HepG2 (cell line): Measurements from ENCODE around the gene DNPH1. TPM values are rescaled to one million over a fixed set of nuclear protein-coding genes. Genes with fewer than 3 reads are reported as not detected.

Experiments
- ATF7-NPFF ChIP-seq: sonication (generic); formaldehyde crosslinking; IDR thresholded peaks from 2 replicates; pipeline ENCODE4 v1.8.1; 2023; ENCODE audit warnings: mild to moderate bottlenecking, low read depth, missing genetic modification reagents, moderate library complexity
- HNRNPH1 ChIP-seq: fragments of 200-400 bp; formaldehyde crosslinking; optimal IDR thresholded peaks from 2 replicates; pipeline ENCODE3; 2017; ENCODE audit warnings: mild to moderate bottlenecking, low read depth, low read length
- HNRNPL ChIP-seq: fragments of 200-400 bp; formaldehyde crosslinking; IDR thresholded peaks from 2 replicates; pipeline ENCODE4 v1.6.1; 2017; ENCODE audit warnings: mild to moderate bottlenecking, low read depth, low read length
- KLF15 ChIP-seq: sonication (generic); formaldehyde crosslinking; IDR thresholded peaks from 2 replicates; pipeline ENCODE4 v1.8.1; 2023; ENCODE audit warnings: borderline replicate concordance, mild to moderate bottlenecking, inconsistent platforms, missing genetic modification reagents, mixed read lengths
- PAF1 ChIP-seq: IDR thresholded peaks from 2 replicates; pipeline ENCODE4 v1.6.1; 2016; ENCODE audit warnings: missing genetic modification reagents, missing compliant biosample characterization
- PRMT3 ChIP-seq: sonication (generic); formaldehyde crosslinking; IDR thresholded peaks from 2 replicates; pipeline ENCODE4 v1.8.1; 2022; ENCODE audit warnings: low read depth, mild to moderate bottlenecking, moderate library complexity, missing genetic modification reagents, borderline replicate concordance
- RCOR2 ChIP-seq: IDR thresholded peaks from 2 replicates; pipeline ENCODE4 v1.6.1; 2016; ENCODE audit warnings: missing biosample characterization, missing genetic modification reagents
- SIN3B ChIP-seq: fragments of 150-350 bp; IDR thresholded peaks from 2 replicates; pipeline ENCODE4 v1.6.1; 2014; ENCODE audit warnings: low read length
- ZBTB42 ChIP-seq: sonication (generic); formaldehyde crosslinking; IDR thresholded peaks from 2 replicates; pipeline ENCODE4 v1.5.0; 2020; ENCODE audit warnings: mild to moderate bottlenecking, missing genetic modification reagents
- ZNF350 ChIP-seq: sonication (generic); formaldehyde crosslinking; IDR thresholded peaks from 2 replicates; pipeline ENCODE4 v1.4.0; 2020; ENCODE audit warnings: mild to moderate bottlenecking, low read depth, missing genetic modification reagents, borderline replicate concordance
- ZNF556 ChIP-seq: sonication (generic); formaldehyde crosslinking; IDR thresholded peaks from 2 replicates; pipeline ENCODE4 v1.4.0; 2020; ENCODE audit warnings: mild to moderate bottlenecking, missing genetic modification reagents, borderline replicate concordance
- polyA plus RNA-seq, 8 experiments: library from polyadenylated mRNA; depleted of rRNA in 3 of 8; stranded (reverse) in 7 of 8; unstranded in 1 of 8; fragments of >200 nt; fragmentation: Illumina TruSeq in 4 of 8; extraction: Trizol in 4 of 8; gene quantifications; 2 replicates each; pipeline versions ENCODE4 v1.2.1 to v1.2.3, GENCODE V29; 2011 to 2016; ENCODE audit warnings: low read depth in 4 of 8, missing spikeins in 1 of 8, mixed read lengths in 1 of 8; ENCODE audit not compliant: insufficient read depth in 1 of 8
- total RNA-seq, 5 experiments: library from RNA; depleted of rRNA; stranded (reverse); fragments of >200 nt; fragmentation: Illumina TruSeq; extraction: Trizol; gene quantifications; 2 replicates each; pipeline ENCODE4 v1.2.3, GENCODE V29; 2016; ENCODE audit warnings: low read depth in 1 of 5
- TF ChIP-seq, protein P1 (sequence below): sonication (generic); formaldehyde crosslinking; IDR thresholded peaks from 2 replicates; pipeline ENCODE4 v1.4.0; 2020; ENCODE audit warnings: missing genetic modification reagents, borderline replicate concordance
- TF ChIP-seq, protein P2 (sequence below): sonication (generic); formaldehyde crosslinking; IDR thresholded peaks from 2 replicates; pipeline ENCODE4 v1.4.0; 2020; ENCODE audit warnings: mild to moderate bottlenecking, missing genetic modification reagents
- TF ChIP-seq, protein P3 (sequence below), 2 experiments: sonication (generic) in 1 of 2; formaldehyde crosslinking in 1 of 2; IDR thresholded peaks; 2 replicates each; pipeline versions ENCODE4 v1.4.0 to v1.6.1; 2018 to 2020; ENCODE audit warnings: missing genetic modification reagents in 2 of 2, borderline replicate concordance in 1 of 2, low read depth in 1 of 2, mild to moderate bottlenecking in 1 of 2, missing biosample characterization in 1 of 2

The DNPH1 gene
- total and polyA plus RNA-seq, 2 of the 13 experiments (the other 11 are each of a cell fraction or from before 2014, with no cell fraction given): 56.5 to 75.1 TPM

DNA sequence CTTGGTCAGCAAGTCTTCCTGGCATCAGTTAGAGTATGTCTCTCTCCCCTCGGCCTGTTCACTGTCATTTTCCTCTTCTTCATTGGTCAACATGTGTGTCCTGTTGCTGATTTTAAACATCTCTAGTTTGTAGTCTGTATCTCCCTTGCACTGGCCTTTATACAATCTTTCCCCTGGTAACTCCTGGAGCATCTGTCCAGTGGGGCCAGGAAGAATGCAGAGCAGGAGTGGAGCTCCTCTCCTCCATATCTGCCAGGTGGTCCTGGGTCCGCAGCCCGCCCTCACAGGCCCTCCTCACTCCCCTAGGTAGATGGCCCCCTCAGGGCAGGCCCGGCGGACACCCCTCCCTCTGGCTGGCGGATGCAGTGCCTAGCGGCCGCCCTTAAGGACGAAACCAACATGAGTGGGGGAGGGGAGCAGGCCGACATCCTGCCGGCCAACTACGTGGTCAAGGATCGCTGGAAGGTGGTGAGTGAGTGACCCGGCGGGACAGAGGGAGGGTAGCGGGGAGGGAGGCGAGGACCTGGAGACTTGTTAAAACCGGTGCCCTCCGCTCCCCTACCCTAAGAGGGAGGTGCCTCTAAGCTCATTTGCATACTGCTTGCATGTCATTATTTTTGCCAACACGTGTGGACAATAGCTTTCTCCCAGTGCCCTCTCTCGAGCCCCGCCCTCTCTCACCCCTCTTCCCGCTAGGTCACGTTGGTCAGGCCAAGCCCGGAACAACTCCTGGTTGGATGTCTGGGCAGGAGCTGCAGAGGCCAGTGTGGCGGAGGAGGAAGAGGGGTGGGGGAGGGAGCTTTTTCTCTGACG, 17.2 kb upstream of the DNPH1 start (continued):
- TF ChIP-seq, protein P1, sequence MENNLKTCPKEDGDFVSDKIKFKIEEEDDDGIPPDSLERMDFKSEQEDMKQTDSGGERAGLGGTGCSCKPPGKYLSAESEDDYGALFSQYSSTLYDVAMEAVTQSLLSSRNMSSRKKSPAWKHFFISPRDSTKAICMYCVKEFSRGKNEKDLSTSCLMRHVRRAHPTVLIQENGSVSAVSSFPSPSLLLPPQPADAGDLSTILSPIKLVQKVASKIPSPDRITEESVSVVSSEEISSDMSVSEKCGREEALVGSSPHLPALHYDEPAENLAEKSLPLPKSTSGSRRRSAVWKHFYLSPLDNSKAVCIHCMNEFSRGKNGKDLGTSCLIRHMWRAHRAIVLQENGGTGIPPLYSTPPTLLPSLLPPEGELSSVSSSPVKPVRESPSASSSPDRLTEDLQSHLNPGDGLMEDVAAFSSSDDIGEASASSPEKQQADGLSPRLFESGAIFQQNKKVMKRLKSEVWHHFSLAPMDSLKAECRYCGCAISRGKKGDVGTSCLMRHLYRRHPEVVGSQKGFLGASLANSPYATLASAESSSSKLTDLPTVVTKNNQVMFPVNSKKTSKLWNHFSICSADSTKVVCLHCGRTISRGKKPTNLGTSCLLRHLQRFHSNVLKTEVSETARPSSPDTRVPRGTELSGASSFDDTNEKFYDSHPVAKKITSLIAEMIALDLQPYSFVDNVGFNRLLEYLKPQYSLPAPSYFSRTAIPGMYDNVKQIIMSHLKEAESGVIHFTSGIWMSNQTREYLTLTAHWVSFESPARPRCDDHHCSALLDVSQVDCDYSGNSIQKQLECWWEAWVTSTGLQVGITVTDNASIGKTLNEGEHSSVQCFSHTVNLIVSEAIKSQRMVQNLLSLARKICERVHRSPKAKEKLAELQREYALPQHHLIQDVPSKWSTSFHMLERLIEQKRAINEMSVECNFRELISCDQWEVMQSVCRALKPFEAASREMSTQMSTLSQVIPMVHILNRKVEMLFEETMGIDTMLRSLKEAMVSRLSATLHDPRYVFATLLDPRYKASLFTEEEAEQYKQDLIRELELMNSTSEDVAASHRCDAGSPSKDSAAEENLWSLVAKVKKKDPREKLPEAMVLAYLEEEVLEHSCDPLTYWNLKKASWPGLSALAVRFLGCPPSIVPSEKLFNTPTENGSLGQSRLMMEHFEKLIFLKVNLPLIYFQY (CRISPR knock-in tag): no peak
- 0 out of 2 replicates have a peak, but pooled peaks have one; percentile 34 for TF ChIP-seq KLF15
- no peak for TF ChIP-seq HNRNPH1
- no peak for TF ChIP-seq ATF7-NPFF (CRISPR knock-in tag)
- no peak for TF ChIP-seq HNRNPL
- TF ChIP-seq, protein P2, sequence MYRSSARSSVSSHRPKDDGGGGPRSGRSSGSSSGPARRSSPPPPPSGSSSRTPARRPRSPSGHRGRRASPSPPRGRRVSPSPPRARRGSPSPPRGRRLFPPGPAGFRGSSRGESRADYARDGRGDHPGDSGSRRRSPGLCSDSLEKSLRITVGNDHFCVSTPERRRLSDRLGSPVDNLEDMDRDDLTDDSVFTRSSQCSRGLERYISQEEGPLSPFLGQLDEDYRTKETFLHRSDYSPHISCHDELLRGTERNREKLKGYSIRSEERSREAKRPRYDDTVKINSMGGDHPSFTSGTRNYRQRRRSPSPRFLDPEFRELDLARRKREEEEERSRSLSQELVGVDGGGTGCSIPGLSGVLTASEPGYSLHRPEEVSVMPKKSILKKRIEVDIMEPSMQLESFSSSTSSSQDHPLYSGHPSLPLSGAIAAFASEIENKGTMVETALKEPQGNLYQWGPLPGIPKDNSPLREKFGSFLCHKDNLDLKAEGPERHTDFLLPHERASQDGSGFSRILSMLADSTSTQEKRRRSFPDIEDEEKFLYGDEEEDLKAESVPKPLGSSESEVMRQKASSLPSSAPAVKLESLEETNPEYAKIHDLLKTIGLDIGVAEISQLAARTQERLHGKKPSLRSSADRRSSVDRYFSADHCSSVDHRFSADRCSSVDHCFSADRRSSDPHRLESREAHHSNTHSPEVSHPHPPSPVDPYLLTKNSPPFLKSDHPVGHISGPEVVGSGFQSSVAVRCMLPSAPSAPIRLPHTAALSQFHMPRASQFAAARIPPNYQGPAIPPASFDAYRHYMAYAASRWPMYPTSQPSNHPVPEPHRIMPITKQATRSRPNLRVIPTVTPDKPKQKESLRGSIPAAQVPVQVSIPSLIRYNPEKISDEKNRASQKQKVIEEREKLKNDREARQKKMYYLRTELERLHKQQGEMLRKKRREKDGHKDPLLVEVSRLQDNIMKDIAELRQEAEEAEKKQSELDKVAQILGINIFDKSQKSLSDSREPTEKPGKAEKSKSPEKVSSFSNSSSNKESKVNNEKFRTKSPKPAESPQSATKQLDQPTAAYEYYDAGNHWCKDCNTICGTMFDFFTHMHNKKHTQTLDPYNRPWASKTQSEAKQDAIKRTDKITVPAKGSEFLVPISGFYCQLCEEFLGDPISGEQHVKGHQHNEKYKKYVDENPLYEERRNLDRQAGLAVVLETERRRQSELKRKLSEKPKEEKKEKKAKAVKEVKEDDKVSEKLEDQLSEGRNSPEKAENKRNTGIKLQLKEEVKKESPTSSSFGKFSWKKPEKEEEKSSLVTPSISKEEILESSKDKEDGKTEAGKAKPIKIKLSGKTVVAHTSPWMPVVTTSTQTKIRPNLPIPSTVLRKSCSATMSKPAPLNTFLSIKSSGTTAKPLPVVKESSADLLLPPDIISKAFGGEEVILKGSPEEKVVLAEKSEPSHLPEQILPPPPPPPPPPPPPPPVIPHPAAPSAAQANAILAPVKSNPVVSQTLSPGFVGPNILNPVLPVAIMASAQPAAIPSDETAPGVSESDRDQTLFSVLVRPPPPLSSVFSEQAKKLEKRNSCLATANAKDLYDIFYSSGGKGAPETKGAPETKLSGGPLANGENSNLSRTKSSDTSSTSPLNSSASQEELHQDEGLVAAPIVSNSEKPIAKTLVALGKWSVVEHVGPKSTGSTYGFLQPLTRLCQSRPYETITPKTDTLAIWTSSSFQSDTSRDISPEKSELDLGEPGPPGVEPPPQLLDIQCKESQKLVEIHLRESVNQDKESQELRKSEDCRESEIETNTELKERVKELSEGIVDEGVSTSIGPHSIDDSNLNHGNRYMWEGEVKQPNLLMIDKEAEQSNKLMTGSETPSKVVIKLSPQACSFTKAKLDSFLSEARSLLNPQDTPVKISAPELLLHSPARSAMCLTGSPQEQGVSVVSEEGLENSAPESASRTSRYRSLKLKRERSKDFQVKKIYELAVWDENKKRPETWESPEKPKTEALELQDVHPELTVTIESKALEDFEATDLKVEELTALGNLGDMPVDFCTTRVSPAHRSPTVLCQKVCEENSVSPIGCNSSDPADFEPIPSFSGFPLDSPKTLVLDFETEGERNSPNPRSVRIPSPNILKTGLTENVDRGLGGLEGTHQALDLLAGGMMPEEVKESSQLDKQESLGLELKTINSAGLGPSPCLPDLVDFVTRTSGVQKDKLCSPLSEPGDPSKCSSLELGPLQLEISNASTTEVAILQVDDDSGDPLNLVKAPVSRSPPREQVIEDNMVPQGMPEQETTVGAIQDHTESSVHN (CRISPR knock-in tag): no peak
- TF ChIP-seq ZNF350 (CRISPR knock-in tag): peak; percentile 41; the same call in 1 of the 2 replicates
- no peak for TF ChIP-seq PRMT3 (CRISPR knock-in tag)
- TF ChIP-seq SIN3B: no peak
- no peak for TF ChIP-seq RCOR2
- no peak for TF ChIP-seq ZBTB42 (CRISPR knock-in tag)
- no peak for TF ChIP-seq PAF1 (CRISPR knock-in tag)
- TF ChIP-seq ZNF556 (CRISPR knock-in tag): no peak
- TF ChIP-seq, protein P3, sequence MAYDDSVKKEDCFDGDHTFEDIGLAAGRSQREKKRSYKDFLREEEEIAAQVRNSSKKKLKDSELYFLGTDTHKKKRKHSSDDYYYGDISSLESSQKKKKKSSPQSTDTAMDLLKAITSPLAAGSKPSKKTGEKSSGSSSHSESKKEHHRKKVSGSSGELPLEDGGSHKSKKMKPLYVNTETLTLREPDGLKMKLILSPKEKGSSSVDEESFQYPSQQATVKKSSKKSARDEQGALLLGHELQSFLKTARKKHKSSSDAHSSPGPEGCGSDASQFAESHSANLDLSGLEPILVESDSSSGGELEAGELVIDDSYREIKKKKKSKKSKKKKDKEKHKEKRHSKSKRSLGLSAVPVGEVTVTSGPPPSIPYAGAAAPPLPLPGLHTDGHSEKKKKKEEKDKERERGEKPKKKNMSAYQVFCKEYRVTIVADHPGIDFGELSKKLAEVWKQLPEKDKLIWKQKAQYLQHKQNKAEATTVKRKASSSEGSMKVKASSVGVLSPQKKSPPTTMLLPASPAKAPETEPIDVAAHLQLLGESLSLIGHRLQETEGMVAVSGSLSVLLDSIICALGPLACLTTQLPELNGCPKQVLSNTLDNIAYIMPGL (CRISPR knock-in tag; IDR thresholded peaks at IDR 0.05; ENCODE audit: borderline replicate concordance in 1 of 2, low read depth in 1 of 2): no peak
